Measurements from ENCODE around the gene CCDC61. TPM values are rescaled to one million over a fixed set of nuclear protein-coding genes. Genes with fewer than 3 reads are reported as not detected.

Gene CCDC61
- total and polyA plus RNA-seq, 2 of the 8 experiments (the other 6 are each of a cell fraction or from before 2014, with no cell fraction given) = 7.8 to 17.4 TPM

GRCh38 chr19:46031781-46032596 lies 36.7 kb downstream of the CCDC61 start:
- DNase-seq (ENCODE audit: low read depth in 1 of 2, low spot score in 2 of 2) (no peak), FAIRE-seq (no peak)
- Histone ChIP-seq H4K20me1 (replicated peaks in 1 of 2; ENCODE audit: control insufficient read depth in 1 of 2, insufficient read depth in 2 of 2, low read length in 2 of 2) (no peaks in the 10 kb centered on the region), H3K36me3 (ENCODE audit: control insufficient read depth in 2 of 4, insufficient read depth in 4 of 4, low read length in 3 of 4) (no peaks in the 10 kb centered on the region), H2AFZ (ENCODE audit: low read length) (no peak overlapping the region), H3K23me2 (ENCODE audit: low read depth, low read length) (no peaks in the 10 kb centered on the region), H4K91ac (replicated peaks; ENCODE audit: insufficient read length, low read length) (no peak overlapping the region), H3K79me2 (ENCODE audit: control insufficient read depth in 1 of 2, insufficient read depth in 2 of 2, low read length in 2 of 2) (no peaks in the 10 kb centered on the region), H3K4ac (replicated peaks; ENCODE audit: insufficient read length, low read depth, low read length) (no peak overlapping the region), H4K5ac (ENCODE audit: insufficient read length, low read depth, low read length) (no peak overlapping the region), H3K9me3 (ENCODE audit: insufficient read depth in 2 of 2, low read depth in 1 of 2, low read length in 1 of 2) (no peaks in the 10 kb centered on the region; a peak in 1 of 4 replicates), H3K4me1 (replicated peaks in 1 of 4; ENCODE audit: control insufficient read depth in 3 of 4, insufficient read depth in 4 of 4, low read length in 3 of 4) (no peaks in the 10 kb centered on the region), H2AK5ac (ENCODE audit: low read depth, low read length) (no peak overlapping the region), H3K27me3 (replicated peaks in 1 of 4; ENCODE audit: control insufficient read depth in 3 of 4, extremely low read depth in 1 of 4, insufficient read depth in 3 of 4, low read length in 3 of 4) (no peaks in the 10 kb centered on the region), H3K4me3 (ENCODE audit: extremely low read depth in 1 of 4, insufficient read depth in 2 of 4, low read depth in 3 of 4, low read length in 4 of 4) (no peak overlapping the region), H2BK20ac (ENCODE audit: low read length) (no peak overlapping the region), H3K4me2 (ENCODE audit: insufficient read depth in 1 of 2, low read depth in 2 of 2, low read length in 2 of 2) (no peak overlapping the region), H3K79me1 (ENCODE audit: low read depth, low read length) (no peaks in the 10 kb centered on the region), H2BK12ac (ENCODE audit: low read depth, low read length) (no peak overlapping the region), H4K8ac (ENCODE audit: extremely low read depth, insufficient read depth, low read length) (no peak overlapping the region), H3K18ac (ENCODE audit: extremely low read depth, low read length) (no peak overlapping the region), H3K23ac (ENCODE audit: insufficient read length) (no peak overlapping the region), H3K56ac (replicated peaks; ENCODE audit: insufficient read length, low read depth, low read length) (no peak overlapping the region), H2BK5ac (ENCODE audit: low read depth, low read length) (no peak overlapping the region), H3K14ac (ENCODE audit: insufficient read length) (no peak overlapping the region), H2BK120ac (replicated peaks; ENCODE audit: low read depth, low read length) (no peak overlapping the region), H3K27ac (ENCODE audit: low read depth, low read length) (no peak overlapping the region), H3K9ac (replicated peaks in 1 of 4; ENCODE audit: extremely low read depth in 1 of 4, low read depth in 3 of 4, low read length in 3 of 4) (no peak overlapping the region), H2BK15ac (ENCODE audit: low read length) (no peak overlapping the region)
- ChIA-PET POLR2A (ENCODE audit: partially characterized antibody) (interaction anchor here (0.6 to 2.4 kb wide), 3 partner anchors 9 to 11 kb away, joined by 3 to 7 read pairs (median 7); partner anchors contain the start of gene PGLYRP1), CTCF (ENCODE audit: partially characterized antibody) (interaction anchor here (1.2 to 17.0 kb wide), 8 partner anchors 11 to 233 kb away, joined by 3 to 250 read pairs (median 6); no protein-coding TSS in a partner anchor)
- WGBS, 2 experiments (ENCODE audit: extremely low coverage in 1 of 2, insufficient coverage in 1 of 2, insufficient read length in 1 of 2, insufficient replicate concordance in 2 of 2, low coverage in 1 of 2, low lambda C conversion rate in 2 of 2, missing lambda C conversion rate in 1 of 2) = 79% methylated on average over 5 of the region's 5 CpGs; no CpG with 5 or more reads in 1 of the 2 experiments
- TF ChIP-seq RNF2 (IDR thresholded peaks at IDR 0.05; ENCODE audit: borderline replicate concordance, low read depth, low read length, missing control alignments, poor library complexity, severe bottlenecking) (no peak), EP300 (IDR thresholded peaks at IDR 0.05; ENCODE audit: borderline replicate concordance in 1 of 2, low read depth in 2 of 2, low read length in 2 of 2) (no peak), POU5F1 (IDR thresholded peaks at IDR 0.05; ENCODE audit: low read depth, low read length) (no peak), GTF2F1 (IDR thresholded peaks at IDR 0.05; ENCODE audit: borderline replicate concordance, low read depth, low read length) (no peak), CEBPB (IDR thresholded peaks at IDR 0.05; ENCODE audit: low read depth, low read length) (no peak), KDM5A (IDR thresholded peaks at IDR 0.05; ENCODE audit: low read length) (no peak), ATF3 (IDR thresholded peaks at IDR 0.05; ENCODE audit: insufficient read depth, low read depth, low read length) (no peak), ATF2 (IDR thresholded peaks at IDR 0.05; ENCODE audit: low read length) (no peak), PHF8 (conservative IDR thresholded peaks at IDR 0.05; ENCODE audit: low read depth, low read length) (no peak)

Measured in H1 (cell line).